GM21576 (cell line): ENCODE measurements around the gene CMTM4.
A peak's percentile ranks its signal among the peaks of the same experiment; 100 is the strongest.

Source experiments
- ATAC-seq: cut with Tn5 transposase; IDR thresholded peaks from one replicate; pipeline ENCODE4 v1.9.1; 2021; ENCODE audit warnings: mild to moderate bottlenecking, moderate library complexity; ENCODE audit not compliant: unreplicated experiment

Gene CMTM4

DNA sequence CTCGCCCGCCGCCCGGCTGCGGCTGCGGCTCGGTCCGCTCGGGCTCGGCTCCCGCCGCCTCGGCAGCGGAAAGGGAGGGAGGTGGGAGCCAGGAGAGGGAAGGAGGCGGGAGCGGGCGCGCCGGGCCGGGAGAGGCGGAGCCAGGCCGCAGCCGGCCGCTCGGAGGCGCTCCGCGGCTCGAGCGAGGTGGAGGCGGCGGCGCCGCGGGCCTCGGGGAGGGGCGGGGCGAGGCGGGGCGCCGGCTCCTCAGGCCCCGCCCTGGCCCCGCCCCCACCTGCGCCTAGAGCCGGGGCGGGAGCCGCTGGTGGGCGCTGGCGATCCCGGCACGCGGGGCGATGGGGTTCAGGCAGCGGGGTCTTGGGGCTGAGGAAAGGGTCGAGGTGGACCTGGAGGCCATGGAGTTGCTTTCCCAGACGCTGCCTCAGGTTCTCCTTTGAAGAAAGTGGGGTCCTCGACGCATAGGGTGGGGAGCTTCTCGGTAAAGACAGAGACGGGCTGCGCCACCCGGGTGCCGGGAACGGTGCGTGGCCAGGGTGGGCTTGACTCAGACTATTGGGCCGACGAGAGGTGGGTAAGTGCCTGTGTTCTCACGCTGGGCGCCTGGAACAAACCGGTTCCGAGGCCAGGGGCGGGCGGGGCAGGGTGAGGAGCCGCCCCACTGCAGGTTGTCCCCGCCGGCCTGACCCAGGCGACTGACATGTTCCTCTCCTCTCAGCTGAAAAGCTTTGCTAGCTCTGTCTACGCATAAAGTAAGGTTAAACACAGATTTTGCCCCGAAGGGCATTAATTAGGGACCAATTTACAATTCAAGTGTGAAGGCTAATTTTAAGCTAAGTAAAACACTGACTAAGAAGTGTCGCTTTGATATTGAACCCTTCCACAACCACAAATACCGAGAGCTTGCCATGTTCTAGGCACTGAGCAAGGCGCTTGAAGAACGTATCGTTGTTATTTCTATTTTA is at the start of gene CMTM4:
Gene CMTM4, minus strand, starts transcription at position 75 of the 962 bp plus-strand sequence. CDS start 218 bp downstream, outside the sequence.
- ATAC-seq: peak; percentile 80

DNA sequence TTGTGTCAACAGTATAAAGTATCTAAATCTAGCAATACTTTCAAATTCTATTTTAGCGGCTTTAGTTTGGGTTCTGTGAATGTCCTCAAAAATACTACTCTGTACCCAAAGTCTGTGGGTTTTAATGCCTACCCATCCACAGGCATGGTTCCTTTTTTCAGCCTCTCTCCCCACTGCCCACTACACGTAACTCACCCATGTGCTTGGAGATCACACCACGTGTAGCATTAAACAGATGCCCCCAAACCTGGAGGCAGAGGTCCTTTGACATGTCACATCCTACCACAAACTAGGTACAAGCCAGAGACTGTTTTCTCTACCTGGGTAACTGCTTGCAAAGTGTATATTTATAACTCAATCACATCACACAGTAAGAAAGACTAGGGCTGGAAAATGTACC is 49.5 kb upstream of the CMTM4 start:
- no peak for ATAC-seq

DNA sequence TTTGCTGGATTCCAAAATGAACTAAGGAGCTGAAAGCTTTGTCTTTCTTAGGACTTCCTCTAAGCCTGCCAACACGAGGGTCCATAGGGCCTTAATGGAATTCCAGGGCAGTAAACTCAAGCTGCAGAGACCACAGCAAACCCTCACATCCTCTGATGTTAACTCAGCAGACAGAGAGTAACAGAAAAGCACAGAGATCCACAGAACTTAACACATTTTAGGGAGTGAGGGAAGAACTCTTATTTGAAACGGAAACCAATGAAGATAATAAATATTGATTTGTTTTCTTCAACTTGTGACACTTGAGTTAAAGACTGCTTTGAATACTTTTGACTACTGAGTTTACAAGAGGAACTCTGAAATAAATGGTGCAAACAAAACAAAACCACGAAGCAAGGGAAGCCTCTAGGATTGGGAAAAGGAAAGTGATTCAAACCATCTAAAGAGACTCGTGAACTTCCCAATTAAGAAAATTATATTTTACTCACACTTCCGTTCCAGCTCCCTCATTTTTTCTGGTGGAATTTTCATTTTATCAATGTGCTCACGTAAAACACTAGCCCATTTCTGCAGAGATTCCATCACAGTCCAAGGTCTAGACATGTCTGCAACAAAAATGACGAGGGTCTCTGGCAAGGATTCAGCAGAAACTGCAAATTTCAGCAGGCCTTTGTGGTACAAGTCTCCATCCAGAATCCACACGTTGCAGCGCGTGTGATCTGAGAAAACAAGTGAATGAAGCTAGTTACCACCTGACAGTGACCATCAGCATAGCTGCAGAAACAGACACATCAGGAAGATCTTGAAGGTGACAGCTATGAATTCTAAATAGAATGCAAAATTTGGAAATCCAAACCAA is 45.6 kb upstream of the CMTM4 start:
- ATAC-seq: no peak

DNA sequence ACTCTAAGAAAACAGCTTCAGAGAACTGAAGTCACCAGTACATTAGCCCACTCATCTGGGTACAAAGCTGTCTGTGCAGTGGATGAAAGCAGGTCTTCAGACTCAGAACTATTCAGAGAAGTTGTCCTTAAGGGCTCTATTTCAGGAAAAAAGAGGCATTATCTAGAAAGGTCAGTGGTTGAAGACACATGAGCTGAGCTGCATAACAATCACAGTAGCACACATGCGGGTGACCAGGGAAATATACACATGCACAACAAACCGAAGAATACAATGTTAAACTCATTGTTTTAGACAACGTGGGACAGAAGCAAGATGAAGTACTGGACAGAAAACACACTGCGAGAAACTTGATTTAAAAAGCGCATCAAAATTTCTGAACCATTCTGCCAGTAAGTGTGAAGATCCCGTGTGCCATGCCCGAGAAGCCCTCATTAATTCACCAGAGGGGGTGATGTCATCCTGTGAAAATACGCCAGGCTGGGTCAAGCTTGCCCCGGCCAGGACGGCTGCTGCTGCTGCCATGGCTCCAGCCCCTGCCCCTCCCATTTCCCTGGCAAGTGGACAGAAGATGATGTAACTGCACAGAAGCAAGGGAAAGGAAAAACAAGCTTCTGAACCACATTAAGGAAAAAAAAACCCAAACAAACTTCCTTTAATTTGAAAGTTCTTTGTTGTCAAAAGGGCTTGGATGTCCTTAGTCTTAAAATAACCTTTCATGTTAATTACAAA is 44.8 kb upstream of the CMTM4 start:
- no peak for ATAC-seq

DNA sequence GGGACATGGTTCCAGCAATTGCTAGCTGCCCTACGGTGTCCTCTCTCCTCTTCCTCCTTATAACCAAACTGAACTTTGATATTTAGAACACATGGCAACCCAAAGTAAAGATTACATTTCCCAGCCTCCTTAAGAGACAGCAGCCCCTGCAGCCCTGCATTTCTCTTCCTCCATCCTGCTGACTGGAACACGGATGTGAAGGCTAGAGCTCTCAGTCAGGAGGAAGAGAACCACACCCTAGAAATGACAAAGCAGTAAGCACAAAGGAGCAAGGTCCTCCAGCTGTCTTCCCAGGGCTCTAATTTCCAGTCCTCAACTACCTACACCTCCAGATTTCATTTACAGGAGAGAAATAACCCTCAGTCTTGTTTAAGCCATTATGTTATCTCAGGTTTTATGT is 44.0 kb upstream of the CMTM4 start:
- ATAC-seq: no peak

DNA sequence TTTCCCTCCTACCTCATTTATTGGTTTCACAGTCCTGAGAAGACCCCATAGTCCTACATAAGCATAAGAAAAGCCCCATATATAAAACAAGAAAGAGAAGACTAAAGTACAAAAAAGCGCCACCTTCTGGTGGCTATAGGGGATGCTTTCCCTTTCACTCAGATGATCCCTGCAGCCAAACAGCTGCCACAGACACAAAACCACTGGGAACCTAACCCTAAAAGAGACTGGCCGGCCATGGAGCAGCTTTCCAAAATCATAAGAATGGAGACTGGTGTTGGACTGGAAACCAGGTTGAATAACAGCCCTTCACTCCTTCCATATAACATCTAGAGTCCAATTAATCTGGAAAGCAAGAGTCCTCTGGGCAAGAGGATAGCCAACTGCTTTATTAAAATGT is 43.5 kb upstream of the CMTM4 start:
- no peak for ATAC-seq

DNA sequence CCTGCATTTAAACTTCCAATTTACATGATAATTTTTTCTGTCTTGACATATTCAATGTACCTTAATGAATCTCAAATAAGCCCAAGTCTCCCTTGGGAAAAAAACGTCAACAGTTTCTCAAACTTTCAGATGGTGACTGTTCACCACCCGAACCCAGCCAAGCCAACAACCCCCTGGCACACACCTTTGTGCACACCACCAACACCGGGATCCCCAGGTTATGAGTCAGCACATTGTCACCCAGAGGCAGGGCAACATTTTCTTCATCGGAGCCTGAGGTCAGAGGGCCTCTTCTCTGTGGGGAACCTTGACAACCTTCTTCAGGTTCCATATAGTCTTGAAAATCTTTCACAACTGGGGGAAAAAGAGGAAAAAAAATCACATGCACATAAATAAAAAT is 39.3 kb upstream of the CMTM4 start:
- ATAC-seq: no peak

DNA sequence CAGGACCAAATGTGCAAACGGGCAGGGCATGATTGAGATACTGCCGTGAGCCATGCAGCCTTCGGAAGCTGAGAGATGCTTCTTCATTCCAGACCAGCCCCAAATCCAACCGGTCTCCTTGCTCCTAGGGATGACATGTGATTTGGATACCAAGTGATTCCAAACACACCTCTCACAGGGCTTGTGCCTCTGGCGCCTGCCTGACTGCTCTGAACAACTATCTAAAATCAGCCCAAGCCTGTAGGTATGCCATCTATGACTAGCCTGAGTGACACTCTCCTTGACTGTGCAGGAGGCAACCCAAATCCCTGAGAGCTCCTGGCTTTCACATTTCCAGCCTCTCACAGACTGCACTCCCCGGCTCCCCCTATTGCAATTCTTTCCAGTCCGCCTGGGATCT is 34.6 kb upstream of the CMTM4 start:
- no peak for ATAC-seq

DNA sequence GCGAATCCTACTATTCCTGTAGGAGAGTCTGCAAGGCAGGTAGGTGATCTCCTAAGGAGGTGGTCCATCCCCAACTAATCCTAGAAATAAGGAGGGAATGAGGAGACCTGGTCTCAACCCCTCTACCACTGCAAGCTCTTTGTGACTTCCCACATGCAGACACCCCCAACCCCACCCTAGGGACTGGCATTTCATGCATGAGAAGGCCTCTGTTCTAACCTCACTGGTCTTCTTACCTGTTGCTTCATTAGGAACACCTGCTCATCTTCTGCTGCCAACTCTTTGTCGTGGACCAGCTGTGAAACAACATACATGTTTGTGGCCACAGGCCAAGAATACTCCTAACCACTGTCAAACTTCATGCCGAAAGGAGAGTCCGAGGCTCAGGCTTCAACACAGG is 32.3 kb upstream of the CMTM4 start:
- no peak for ATAC-seq

DNA sequence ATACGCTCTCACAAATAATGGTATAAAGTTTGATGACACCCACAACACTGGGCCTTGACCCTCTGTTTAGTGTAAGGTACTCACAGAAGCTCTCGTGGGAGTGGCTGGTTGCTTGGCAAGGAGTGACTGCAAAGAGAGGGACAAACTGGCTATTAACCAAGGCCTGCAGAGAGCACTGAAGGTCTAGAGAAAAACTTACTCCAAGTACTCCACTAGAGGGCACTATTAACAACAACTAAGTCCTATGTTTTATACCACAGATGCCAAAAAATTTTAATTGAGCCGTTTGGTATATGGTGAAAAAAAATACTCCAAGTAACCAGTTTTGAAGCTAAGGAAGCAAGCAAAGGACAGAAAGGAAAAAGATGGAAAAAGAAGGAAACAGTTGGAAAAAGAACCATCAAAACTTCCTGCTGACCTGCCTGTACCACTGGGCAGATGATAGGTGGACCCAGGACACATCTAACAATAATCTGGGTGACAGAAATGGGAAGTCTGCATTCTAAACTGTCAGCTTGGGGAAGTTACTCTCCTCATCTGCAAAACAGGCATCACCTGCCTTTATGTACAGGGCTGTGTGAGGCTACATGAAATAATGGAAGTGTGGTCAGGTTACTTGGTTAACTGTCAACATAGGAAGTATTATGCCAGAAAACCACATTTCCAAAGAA is 31.7 kb upstream of the CMTM4 start:
- ATAC-seq: peak; percentile 58

DNA sequence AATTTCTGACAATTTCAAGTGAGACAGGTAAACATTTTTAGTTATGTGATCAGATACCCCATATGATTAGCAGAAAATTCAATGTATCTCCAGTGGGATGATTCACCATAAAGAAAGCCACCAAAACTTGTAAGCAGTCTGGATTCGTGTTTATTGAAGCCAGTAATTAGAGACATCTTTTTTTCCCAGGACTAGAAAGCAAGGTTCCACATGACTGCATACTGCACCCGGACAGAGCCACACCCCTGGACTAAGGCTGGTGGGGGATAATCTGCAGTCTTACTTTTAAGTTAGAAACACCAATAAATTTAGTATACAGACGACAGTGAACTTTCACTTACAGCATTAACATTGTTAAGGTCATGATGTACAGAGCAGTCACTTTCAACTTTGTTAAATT is 24.2 kb upstream of the CMTM4 start:
- ATAC-seq: no peak

DNA sequence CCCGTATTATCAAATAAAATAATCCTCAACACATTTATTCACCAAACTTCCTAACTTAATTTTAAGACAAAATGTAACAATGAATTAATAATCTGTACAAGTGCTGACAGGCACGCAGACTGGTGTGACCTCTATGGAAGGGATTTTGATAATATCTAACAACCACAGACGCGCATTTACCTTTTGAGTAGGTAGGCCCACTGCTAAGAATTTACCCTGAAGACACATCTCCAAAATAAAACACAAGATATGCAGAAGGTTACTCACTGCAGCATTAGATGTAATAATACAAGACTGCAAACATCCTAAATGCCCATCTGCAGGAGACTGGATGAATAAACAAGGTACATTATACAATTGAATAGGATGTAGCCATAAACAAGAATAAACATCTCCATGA is 22.7 kb upstream of the CMTM4 start:
- ATAC-seq: no peak

DNA sequence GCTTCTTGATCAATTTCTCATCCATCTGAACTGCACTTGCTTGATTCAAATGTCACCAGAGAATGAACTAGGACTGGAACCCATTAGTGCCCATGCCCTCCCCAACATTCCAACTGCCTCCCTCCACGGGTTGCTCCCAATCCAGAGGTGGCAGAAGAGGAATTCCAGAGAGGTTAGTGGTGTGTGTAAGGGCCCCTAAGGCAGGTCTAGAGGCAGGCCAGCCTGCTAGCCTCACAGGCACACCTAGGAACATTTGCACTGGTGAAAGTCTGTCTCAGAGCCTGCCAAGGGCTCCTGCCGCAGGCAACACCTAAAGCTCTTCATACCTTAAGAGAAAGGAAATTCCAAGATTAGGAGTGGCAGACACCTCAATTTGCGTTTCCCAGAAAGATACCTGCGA is 21.2 kb upstream of the CMTM4 start:
- no peak for ATAC-seq

DNA sequence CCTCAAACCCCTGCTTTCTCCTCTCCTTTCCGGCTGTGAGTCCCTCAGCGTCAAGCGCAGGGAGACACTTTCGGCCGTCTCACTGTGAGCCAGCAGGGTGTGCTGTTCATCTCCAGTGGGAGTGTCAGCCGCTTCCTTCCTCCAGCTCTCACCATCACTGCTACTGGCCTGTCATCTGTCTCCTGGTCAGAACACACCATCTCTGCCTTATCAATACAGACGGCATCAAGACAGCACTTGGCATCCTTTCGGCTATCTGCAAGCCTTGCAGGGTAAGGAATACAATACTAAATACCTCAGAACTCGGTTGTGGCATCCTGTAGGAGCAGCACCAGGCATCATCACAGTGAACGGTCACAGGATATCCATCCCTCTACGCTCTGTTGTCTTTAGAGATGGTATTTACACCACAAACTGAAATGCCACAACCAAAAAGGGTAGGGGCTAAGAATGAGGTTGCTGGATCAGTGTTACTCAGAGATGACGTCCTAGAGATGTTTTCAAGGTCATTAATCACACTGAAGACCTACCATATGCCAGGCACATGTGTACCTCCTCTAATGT is 20.7 kb upstream of the CMTM4 start:
- ATAC-seq: no peak

DNA sequence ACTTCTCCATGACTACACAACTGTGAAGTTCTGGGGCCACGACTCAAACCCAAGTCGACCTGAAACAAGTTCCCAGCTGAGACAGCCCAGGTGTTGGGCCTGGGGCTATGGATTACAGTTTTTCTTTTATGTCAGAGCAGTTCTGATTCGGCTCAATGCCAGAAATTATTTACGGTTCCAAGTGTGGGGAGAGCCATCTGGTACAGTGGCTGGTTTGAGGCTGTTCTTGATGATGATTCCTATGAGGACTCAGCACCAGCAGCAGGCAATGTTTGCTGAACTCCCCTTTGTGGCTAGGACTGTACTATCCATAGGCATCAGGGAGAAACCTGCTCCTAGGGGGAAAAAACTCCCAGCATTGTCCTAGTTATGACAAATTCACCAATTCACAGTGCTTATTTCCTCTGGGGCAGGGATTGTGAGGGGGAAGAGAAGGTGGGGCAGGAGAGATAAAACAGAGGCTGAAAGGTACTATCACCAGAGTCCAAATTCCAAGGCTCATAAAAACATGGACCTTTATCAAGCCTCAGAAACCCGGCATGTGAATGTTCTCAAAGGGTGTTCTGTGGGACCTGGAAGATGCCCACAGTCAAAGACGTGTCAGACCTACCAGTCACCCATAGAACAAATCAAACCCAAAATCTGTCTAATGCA is 18.2 kb upstream of the CMTM4 start:
- ATAC-seq: no peak

DNA sequence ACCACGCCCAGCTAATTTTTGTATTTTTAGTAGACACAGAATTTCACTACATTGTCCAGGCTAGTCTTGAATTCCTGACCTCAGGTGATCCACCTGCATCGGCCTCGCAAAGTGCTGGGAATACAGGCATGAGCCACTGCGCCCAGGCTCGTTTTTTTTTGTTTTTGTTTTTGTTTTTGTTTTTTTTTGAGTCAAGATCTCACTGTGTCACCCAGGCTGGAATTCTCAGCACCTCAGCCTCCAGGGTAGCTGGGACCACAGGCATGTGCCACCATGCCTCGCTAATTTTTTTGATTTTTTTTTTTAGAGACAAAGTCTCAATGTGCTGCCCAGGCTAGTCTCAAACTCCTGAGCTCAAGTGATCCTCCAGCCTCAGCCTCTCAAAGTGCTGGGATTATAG is 17.5 kb upstream of the CMTM4 start:
- ATAC-seq: no peak

DNA sequence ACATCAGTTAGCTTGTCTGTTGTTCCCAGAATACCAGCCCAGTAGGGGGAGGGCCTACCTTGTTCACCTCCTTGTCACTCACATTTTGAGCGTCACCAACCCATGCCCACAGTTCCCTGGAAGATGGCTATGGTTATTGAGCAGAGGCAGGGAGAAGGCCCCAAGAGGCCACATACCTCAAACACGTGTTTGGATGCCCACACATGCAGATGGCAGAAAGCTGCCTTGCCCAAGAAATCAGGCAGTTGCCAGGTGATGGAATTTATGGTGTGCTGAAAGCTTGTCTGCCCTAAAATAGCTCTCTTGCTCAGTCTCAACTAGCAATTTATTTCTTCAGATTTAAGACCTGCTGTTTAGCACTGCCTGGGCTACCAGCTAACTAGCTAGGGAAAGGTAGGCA is 16.5 kb upstream of the CMTM4 start:
- ATAC-seq: no peak

DNA sequence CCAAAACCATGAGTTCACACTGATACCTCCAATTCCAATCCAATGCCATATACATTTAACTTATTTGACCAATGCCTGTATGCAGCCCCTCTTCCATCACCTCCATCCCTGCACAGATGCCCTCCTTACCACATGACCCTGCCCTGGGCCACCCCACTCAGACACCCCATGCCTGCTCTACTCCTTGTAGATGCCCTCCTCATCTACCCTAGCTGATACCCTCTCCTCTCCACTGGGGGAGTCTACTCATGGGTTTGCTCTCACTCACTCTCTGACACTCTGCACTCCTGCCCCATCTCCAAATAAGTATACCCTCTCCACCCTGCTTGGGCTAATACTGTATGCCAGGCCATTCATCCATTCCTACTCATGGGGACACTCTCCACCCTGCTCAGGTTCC is 16.0 kb upstream of the CMTM4 start:
- ATAC-seq: no peak

DNA sequence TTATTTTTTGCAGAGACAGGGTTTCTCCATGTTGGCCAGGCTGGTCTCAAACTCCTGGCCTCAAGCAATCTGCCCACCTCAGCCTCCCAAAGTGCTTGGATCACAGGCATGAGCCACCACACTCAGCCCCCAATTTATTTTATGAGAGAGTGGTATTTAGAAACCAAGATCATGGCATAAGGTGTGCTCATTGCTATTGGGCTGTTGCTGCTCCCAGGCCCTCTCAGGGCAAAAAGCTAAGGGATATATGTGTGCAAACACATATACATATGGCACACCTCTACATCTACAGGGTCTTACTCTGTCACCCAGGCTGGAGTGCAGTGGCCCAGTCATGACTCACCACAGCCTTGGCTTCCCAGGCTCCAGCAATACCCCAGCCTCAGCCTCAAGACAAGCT is 15.0 kb upstream of the CMTM4 start:
- no peak for ATAC-seq

DNA sequence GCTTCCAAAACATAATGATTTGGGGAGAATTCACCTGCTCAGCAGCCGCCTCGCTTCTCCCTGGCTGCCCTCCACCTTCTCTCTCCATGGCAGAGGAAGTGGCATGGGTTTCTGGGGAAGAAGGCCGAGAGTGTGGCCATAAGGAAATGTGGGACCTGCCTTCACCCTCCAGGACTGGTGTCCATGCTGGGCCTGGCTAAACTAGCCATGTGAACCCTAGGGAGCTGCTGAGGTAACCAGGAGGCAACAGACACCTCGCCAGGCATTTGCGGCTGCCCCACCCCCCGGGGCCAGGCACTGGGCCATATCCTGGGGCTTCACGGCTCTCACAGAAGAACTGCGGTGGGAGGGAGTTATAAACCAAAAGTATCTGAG is 9.9 kb upstream of the CMTM4 start:
- no peak for ATAC-seq
